Measurements from ENCODE around the gene MKX. TPM values are rescaled to one million over a fixed set of nuclear protein-coding genes. Genes with fewer than 3 reads are reported as not detected.

MKX gene
- total RNA-seq, 4 donors from 2014 or later, result 0.28 to 0.94 TPM; not detected in 2

DNA sequence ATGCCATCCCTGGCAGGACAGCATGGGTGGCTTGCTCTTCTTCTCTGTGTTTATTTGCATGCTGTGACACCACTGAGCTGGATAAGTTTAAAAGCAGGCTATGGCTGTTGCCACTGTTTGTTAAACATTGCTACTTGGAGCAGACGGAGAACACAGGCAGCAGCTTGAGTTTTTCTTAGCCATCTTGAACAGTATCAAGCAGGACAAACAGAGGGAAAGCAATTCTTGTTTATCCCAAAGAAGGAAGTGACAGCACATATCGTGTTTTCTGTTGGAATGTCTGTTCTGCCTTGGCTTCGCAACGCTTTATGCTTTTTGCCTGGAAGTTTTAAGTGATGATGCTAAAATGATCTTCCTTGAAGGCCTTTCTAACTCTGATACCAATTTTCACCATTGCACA lies 73.8 kb downstream of the MKX start:
- no peak overlapping the region for H3K4me3 ChIP-seq
- DNase-seq, result no peak
- H3K9me3 ChIP-seq, result no peaks in the 10 kb centered on the region
- TF ChIP-seq, protein P1, sequence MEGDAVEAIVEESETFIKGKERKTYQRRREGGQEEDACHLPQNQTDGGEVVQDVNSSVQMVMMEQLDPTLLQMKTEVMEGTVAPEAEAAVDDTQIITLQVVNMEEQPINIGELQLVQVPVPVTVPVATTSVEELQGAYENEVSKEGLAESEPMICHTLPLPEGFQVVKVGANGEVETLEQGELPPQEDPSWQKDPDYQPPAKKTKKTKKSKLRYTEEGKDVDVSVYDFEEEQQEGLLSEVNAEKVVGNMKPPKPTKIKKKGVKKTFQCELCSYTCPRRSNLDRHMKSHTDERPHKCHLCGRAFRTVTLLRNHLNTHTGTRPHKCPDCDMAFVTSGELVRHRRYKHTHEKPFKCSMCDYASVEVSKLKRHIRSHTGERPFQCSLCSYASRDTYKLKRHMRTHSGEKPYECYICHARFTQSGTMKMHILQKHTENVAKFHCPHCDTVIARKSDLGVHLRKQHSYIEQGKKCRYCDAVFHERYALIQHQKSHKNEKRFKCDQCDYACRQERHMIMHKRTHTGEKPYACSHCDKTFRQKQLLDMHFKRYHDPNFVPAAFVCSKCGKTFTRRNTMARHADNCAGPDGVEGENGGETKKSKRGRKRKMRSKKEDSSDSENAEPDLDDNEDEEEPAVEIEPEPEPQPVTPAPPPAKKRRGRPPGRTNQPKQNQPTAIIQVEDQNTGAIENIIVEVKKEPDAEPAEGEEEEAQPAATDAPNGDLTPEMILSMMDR (IDR thresholded peaks at IDR 0.05), result no peak
- no peak for TF ChIP-seq POLR2A (IDR thresholded peaks at IDR 0.05)
- H3K27ac ChIP-seq, result no peak overlapping the region
- no peaks in the 10 kb centered on the region for H3K36me3 ChIP-seq
- H3K27me3 ChIP-seq, result no peaks in the 10 kb centered on the region
- no peaks in the 10 kb centered on the region for H3K4me1 ChIP-seq

DNA sequence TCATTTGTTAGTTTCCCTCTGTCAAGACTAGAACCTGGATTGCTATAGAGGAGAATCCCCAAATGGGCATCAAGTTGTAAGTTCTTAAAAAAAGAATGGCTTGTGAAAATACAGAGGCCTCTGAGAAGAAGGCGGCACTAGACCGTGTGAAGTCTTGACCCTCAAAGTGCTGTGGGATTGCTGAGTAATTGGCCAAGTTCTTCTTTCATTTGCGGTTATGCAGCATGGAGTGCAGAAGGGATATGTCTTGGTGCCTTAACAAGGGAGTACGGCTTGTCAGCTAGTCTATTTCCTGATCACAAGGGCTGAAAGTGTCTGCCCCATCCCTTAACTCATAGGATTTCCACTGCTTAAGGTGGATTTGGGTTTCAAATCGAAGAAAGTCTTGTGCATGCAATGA lies 81.2 kb downstream of the MKX start:
- no peaks in the 10 kb centered on the region for H3K27me3 ChIP-seq
- no peaks in the 10 kb centered on the region for H3K9me3 ChIP-seq
- no peak overlapping the region for H3K4me3 ChIP-seq
- TF ChIP-seq, protein P1 (IDR thresholded peaks at IDR 0.05), result no peak
- TF ChIP-seq POLR2A (IDR thresholded peaks at IDR 0.05), result no peak
- no peak overlapping the region for H3K27ac ChIP-seq
- H3K36me3 ChIP-seq, result no peaks in the 10 kb centered on the region
- no peak for DNase-seq
- no peaks in the 10 kb centered on the region for H3K4me1 ChIP-seq

DNA sequence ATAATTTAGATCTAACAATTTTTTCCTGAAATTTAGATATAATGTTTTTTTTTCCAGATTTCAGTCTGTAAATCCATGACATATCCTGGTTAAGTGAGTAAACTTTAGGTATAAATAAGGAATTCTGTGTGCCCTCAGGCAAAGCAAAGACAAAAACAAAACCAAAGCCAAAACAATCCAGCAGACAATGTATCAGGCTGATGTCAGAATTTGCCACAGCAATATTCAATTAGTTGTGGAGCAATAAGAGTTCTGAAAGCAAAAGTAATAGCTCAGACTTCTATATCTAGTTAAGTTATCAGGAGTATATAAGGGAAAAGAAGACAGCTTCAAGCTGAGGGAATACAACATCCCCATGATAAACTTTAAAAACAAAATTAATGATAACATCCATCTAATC lies 82.0 kb downstream of the MKX start:
- TF ChIP-seq, protein P1 (IDR thresholded peaks at IDR 0.05), result no peak
- no peak for TF ChIP-seq POLR2A (IDR thresholded peaks at IDR 0.05)
- H3K9me3 ChIP-seq, result no peaks in the 10 kb centered on the region
- H3K36me3 ChIP-seq, result no peaks in the 10 kb centered on the region
- no peak for DNase-seq
- no peaks in the 10 kb centered on the region for H3K4me1 ChIP-seq
- no peak overlapping the region for H3K27ac ChIP-seq
- H3K4me3 ChIP-seq, result no peak overlapping the region
- H3K27me3 ChIP-seq, result no peaks in the 10 kb centered on the region

DNA sequence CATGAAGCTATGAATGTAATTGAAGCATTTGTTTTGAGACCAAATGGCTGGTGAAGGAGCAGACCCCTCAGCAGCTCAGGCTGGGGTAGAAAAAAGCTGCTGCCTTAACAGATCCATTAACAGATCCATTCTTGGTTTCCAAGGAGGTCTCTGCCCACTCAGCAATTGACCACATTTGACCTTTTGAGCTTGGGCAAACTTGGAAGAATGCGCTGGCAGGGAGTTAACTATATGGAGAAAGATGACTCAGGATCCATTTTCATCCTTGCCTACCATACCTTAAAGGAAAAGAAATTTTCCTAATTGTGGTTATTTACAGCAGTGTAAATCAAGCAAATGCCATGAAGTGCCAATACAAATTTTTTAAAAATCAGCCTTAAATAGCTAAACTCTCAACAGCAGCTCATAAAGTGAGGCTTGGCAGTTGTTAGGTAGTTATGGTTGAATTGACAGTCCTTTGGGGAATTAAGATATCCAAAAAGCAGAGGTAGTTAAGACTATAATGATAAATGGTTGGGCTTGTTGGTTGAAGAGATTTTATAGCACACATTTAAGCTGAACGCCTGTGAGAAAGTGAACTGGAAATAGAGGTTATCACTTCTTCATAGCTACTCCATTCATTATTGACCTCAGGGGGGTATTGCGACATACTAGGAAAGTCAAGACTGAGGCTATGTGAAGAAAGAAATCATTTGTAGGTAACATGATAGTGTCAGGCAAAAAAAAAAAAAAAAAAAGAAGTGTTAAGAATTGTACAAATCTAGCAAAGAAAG lies 83.9 kb downstream of the MKX start:
- no peak for TF ChIP-seq POLR2A (IDR thresholded peaks at IDR 0.05)
- TF ChIP-seq, protein P1 (IDR thresholded peaks at IDR 0.05), result no peak
- H3K27me3 ChIP-seq, result no peaks in the 10 kb centered on the region
- no peaks in the 10 kb centered on the region for H3K4me1 ChIP-seq
- H3K36me3 ChIP-seq, result no peaks in the 10 kb centered on the region
- no peak overlapping the region for H3K27ac ChIP-seq
- DNase-seq, result no peak
- no peaks in the 10 kb centered on the region for H3K9me3 ChIP-seq
- no peak overlapping the region for H3K4me3 ChIP-seq

DNA sequence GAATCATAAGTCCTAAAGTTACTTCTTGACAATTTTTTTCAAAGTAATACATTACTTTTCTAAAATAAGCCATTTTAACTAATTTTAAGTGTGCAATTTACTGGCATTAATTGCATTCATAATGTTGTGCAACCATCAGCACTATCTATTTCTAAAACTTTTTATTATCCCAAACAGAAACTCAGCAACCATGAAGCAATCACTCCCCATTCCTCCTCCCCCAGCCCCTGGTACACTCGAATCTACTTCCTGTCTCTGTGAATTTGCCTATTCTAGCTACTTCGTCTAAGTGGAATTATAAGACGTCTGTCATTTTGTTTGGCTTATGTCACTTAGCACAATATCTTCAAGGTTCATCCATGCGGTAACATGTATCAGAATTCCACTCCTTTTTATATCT lies 84.9 kb downstream of the MKX start:
- TF ChIP-seq, protein P1 (IDR thresholded peaks at IDR 0.05), result no peak
- TF ChIP-seq POLR2A (IDR thresholded peaks at IDR 0.05), result no peak
- H3K27ac ChIP-seq, result no peak overlapping the region
- no peaks in the 10 kb centered on the region for H3K9me3 ChIP-seq
- no peaks in the 10 kb centered on the region for H3K4me1 ChIP-seq
- no peaks in the 10 kb centered on the region for H3K36me3 ChIP-seq
- DNase-seq, result no peak
- no peaks in the 10 kb centered on the region for H3K27me3 ChIP-seq
- no peak overlapping the region for H3K4me3 ChIP-seq
